ENCODE measurements around the gene ARHGEF26. TPM values are rescaled to one million over a fixed set of nuclear protein-coding genes. Genes with fewer than 3 reads are reported as not detected.

Gene ARHGEF26
- total RNA-seq, 1 experiment from 2014 or later, result 14.1 TPM

GRCh38 chr3:154164387-154164786, 43.2 kb downstream of the ARHGEF26 start:
- Mint-ChIP-seq H3K9me3 (no peaks in the 10 kb centered on the region), H3K27me3 (ENCODE audit: low read depth) (no peaks in the 10 kb centered on the region), H3K27ac (no peak overlapping the region), H3K4me3 (no peak overlapping the region), H3K4me1 (peaks cover 7% of the 10 kb centered on the region), H3K36me3 (no peaks in the 10 kb centered on the region)
- ChIA-PET POLR2A (no interaction called here), CTCF (no interaction called here)
- DNase-seq (ENCODE audit: low spot score) (no peak), ATAC-seq (no peak)
- TF ChIP-seq GTF2I (CRISPR knock-in tag; conservative IDR thresholded peaks at IDR 0.05) (no peak), E2F1 (CRISPR knock-in tag; IDR thresholded peaks at IDR 0.05) (no peak), NR2C2 (CRISPR knock-in tag; IDR thresholded peaks at IDR 0.05) (no peak), ZNF232 (CRISPR knock-in tag; IDR thresholded peaks at IDR 0.05) (no peak), RELA (CRISPR knock-in tag; IDR thresholded peaks at IDR 0.05; ENCODE audit: borderline replicate concordance) (no peak), ZBTB21 (CRISPR knock-in tag; IDR thresholded peaks at IDR 0.05; ENCODE audit: borderline replicate concordance) (no peak), ATF6 (CRISPR knock-in tag; IDR thresholded peaks at IDR 0.05) (no peak), CREM (CRISPR knock-in tag; IDR thresholded peaks at IDR 0.05) (no peak), CBFB (CRISPR knock-in tag; IDR thresholded peaks at IDR 0.05; ENCODE audit: low read depth) (no peak), NFATC4 (CRISPR knock-in tag; IDR thresholded peaks at IDR 0.05) (no peak), ZNF396 (CRISPR knock-in tag; IDR thresholded peaks at IDR 0.05; ENCODE audit: borderline replicate concordance) (no peak), TCF7 (CRISPR knock-in tag; IDR thresholded peaks at IDR 0.05; ENCODE audit: low read depth) (no peak)
- TF ChIP-seq, protein P1, sequence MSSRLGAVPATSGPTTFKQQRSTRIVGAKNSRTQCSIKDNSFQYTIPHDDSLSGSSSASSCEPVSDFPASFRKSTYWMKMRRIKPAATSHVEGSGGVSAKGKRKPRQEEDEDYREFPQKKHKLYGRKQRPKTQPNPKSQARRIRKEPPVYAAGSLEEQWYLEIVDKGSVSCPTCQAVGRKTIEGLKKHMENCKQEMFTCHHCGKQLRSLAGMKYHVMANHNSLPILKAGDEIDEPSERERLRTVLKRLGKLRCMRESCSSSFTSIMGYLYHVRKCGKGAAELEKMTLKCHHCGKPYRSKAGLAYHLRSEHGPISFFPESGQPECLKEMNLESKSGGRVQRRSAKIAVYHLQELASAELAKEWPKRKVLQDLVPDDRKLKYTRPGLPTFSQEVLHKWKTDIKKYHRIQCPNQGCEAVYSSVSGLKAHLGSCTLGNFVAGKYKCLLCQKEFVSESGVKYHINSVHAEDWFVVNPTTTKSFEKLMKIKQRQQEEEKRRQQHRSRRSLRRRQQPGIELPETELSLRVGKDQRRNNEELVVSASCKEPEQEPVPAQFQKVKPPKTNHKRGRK (CRISPR knock-in tag; IDR thresholded peaks at IDR 0.05; ENCODE audit: borderline replicate concordance), result no peak
- TF ChIP-seq, protein P2, sequence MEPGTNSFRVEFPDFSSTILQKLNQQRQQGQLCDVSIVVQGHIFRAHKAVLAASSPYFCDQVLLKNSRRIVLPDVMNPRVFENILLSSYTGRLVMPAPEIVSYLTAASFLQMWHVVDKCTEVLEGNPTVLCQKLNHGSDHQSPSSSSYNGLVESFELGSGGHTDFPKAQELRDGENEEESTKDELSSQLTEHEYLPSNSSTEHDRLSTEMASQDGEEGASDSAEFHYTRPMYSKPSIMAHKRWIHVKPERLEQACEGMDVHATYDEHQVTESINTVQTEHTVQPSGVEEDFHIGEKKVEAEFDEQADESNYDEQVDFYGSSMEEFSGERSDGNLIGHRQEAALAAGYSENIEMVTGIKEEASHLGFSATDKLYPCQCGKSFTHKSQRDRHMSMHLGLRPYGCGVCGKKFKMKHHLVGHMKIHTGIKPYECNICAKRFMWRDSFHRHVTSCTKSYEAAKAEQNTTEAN (CRISPR knock-in tag; IDR thresholded peaks at IDR 0.05), result no peak

GRCh38 chr3:154168998-154169795, 48.0 kb downstream of the ARHGEF26 start:
- Mint-ChIP-seq H3K36me3 (no peaks in the 10 kb centered on the region), H3K27ac (0 out of 2 replicates have a peak overlapping the region, but pooled peaks have one; percentile 6), H3K9me3 (no peaks in the 10 kb centered on the region), H3K4me3 (no peak overlapping the region), H3K27me3 (ENCODE audit: low read depth) (no peaks in the 10 kb centered on the region), H3K4me1 (peaks cover 11% of the 10 kb centered on the region)
- ATAC-seq (no peak), DNase-seq (ENCODE audit: low spot score) (no peak)
- ChIA-PET CTCF (no interaction called here), POLR2A (no interaction called here)
- TF ChIP-seq, protein P3, sequence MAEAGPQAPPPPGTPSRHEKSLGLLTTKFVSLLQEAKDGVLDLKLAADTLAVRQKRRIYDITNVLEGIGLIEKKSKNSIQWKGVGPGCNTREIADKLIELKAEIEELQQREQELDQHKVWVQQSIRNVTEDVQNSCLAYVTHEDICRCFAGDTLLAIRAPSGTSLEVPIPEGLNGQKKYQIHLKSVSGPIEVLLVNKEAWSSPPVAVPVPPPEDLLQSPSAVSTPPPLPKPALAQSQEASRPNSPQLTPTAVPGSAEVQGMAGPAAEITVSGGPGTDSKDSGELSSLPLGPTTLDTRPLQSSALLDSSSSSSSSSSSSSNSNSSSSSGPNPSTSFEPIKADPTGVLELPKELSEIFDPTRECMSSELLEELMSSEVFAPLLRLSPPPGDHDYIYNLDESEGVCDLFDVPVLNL (CRISPR knock-in tag; IDR thresholded peaks at IDR 0.05; ENCODE audit: borderline replicate concordance, low read depth), result no peak
- no peak for TF ChIP-seq OVOL2 (CRISPR knock-in tag; IDR thresholded peaks at IDR 0.05; ENCODE audit: borderline replicate concordance)
- no peak for TF ChIP-seq EMX1 (CRISPR knock-in tag; IDR thresholded peaks at IDR 0.05)
- no peak for TF ChIP-seq CREM (CRISPR knock-in tag; IDR thresholded peaks at IDR 0.05)
- no peak for TF ChIP-seq TCF7 (CRISPR knock-in tag; IDR thresholded peaks at IDR 0.05; ENCODE audit: low read depth)
- TF ChIP-seq RORB (CRISPR knock-in tag; IDR thresholded peaks at IDR 0.05), result no peak
- no peak for TF ChIP-seq ZNF138 (CRISPR knock-in tag; conservative IDR thresholded peaks at IDR 0.05)
- no peak for TF ChIP-seq MYBL2 (CRISPR knock-in tag; IDR thresholded peaks at IDR 0.05)
- no peak for TF ChIP-seq ZBTB21 (CRISPR knock-in tag; IDR thresholded peaks at IDR 0.05; ENCODE audit: borderline replicate concordance)
- no peak for TF ChIP-seq NR2C2 (CRISPR knock-in tag; IDR thresholded peaks at IDR 0.05)
- TF ChIP-seq NR3C1 (CRISPR knock-in tag; conservative IDR thresholded peaks at IDR 0.05; ENCODE audit: low read depth), result no peak
- TF ChIP-seq, protein P4, sequence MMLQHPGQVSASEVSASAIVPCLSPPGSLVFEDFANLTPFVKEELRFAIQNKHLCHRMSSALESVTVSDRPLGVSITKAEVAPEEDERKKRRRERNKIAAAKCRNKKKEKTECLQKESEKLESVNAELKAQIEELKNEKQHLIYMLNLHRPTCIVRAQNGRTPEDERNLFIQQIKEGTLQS (CRISPR knock-in tag; conservative IDR thresholded peaks at IDR 0.05), result no peak
- no peak for TF ChIP-seq ATF6 (CRISPR knock-in tag; IDR thresholded peaks at IDR 0.05)
- no peak for TF ChIP-seq SOX15 (CRISPR knock-in tag; IDR thresholded peaks at IDR 0.05)
- no peak for TF ChIP-seq PRRX2 (CRISPR knock-in tag; IDR thresholded peaks at IDR 0.05)

Data from WTC11 (cell line).